GM19452 (cell line): ENCODE results near the gene PHPT1.
"Not testable (repeated sequence)": the region's sequence is repeated elsewhere in the genome, so short reads cannot be mapped to it uniquely, and the experiment has no call there.

Experiments used
- ATAC-seq: cut with Tn5 transposase; IDR thresholded peaks from one replicate; pipeline ENCODE4 v1.9.1; 2021; ENCODE audit not compliant: unreplicated experiment

The PHPT1 gene

DNA sequence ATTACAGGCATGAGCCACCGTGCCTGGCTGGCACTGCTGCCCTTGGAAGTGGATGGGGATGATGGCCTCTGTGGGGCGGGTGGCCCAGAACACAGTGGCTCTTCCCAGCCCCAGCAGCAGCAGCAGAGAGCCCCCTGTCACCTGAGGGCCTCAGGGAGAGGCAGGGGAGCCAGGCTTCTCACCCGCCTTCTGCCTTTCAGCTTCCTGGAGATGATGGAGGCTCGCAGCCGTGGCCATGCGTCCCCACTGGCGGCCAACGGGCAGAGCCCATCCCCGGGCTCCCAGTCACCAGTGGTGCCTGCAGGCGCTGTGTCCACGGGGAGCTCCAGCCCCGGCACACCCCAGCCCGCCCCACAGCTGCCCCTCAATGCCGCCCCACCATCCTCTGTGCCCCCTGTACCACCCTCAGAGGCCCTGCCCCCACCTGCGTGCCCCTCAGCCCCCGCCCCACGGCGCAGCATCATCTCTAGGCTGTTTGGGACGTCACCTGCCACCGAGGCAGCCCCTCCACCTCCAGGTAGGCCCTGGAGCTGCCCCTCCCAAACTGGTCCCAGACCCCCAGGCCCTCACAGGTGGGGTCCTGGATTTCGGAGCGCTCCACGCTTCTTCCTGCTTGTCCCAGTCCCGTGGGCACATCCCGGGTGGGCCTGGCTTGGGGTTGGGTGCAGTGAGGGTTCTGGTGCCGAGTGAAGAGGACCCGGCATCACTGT, 11.9 kb upstream of the PHPT1 start:
- no peak for ATAC-seq

DNA sequence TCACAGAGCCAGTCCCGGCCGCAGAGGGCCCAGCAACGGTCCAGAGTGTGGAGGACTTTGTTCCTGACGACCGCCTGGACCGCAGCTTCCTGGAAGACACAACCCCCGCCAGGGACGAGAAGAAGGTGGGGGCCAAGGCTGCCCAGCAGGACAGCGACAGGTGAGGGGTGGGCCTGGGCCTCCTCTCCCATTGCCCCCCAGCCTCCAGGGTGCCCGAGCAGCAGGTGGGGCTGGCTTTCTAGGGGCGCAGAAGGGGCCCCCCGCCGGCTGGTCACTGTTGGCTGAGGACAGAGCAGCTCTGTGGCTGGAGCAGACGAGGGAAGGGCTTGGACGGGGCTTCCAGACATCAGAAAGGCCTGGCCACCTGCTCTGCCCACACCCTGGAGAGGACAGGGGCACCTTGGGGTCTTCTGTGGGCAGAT, 11.3 kb upstream of the PHPT1 start:
- ATAC-seq: not testable (repeated sequence)

DNA sequence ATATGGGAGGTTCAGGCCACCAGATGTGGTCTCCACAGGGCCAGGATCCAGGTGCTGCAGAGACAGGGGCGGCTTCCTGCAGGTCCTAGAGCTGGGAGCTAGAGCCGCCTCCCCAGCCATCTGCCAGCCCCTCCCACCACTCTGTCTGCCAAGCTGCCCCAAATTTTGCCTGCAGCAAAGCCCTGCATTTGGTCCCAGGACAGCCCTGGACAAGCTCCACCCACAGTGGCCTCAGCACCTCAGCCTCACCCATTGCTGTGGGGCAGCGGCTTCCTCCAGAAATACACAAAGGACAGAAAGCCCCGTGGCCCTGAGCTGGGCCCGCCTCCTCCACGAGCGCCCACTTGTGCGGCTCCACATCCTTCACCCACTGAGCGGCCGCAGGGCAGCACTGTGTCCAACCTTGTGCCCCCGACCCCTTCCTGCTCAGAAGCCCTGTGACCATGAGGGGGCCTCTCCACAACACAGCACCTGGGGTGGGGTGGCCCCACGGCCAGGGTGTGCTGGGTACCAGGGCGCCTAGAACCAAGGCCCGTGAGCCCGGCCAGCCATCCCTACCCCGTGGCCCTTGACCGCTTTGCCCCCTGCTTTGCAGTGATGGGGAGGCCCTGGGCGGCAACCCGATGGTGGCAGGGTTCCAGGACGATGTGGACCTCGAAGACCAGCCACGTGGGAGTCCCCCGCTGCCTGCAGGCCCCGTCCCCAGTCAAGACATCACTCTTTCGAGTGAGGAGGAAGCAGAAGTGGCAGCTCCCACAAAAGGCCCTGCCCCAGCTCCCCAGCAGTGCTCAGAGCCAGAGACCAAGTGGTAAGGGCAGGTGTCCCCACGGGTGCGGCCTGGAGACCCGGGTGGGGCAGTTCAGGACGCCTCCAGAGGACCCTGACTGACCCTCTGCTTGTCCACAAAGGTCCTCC, 10.6 kb upstream of the PHPT1 start:
- no peak for ATAC-seq

DNA sequence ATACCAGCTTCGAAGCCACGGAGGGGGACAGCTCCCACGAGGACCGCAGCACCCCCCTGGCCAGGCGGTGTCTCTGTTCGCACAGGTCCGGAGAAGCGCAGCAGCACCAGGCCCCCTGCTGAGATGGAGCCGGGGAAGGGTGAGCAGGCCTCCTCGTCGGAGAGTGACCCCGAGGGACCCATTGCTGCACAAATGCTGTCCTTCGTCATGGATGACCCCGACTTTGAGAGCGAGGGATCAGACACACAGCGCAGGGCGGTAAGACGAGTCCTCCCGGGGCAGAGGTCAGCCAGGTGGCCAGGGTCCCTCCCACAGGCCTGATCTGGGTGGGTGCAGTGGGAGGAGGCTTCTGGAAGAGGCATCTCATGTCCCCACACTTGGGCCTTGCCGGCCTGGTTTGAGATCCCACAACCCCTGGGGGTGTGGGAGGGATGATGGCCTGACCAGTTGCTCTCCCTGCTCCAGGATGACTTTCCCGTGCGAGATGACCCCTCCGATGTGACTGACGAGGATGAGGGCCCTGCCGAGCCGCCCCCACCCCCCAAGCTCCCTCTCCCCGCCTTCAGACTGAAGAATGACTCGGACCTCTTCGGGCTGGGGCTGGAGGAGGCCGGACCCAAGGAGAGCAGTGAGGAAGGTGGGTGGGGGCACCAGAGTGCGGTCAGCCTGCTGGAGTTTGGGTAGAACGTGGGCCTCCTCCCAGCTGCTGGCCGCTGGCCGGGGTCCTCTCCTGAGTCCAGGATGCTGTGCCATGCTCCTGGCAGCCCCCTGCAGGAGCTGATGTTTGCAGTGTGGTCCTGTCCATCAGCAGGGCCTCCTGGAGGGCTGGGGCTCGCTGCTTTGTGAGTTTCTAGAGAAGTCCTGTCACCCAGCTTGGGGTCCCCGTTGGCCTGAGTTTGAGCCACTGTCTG, 9.7 kb upstream of the PHPT1 start:
- no peak for ATAC-seq

DNA sequence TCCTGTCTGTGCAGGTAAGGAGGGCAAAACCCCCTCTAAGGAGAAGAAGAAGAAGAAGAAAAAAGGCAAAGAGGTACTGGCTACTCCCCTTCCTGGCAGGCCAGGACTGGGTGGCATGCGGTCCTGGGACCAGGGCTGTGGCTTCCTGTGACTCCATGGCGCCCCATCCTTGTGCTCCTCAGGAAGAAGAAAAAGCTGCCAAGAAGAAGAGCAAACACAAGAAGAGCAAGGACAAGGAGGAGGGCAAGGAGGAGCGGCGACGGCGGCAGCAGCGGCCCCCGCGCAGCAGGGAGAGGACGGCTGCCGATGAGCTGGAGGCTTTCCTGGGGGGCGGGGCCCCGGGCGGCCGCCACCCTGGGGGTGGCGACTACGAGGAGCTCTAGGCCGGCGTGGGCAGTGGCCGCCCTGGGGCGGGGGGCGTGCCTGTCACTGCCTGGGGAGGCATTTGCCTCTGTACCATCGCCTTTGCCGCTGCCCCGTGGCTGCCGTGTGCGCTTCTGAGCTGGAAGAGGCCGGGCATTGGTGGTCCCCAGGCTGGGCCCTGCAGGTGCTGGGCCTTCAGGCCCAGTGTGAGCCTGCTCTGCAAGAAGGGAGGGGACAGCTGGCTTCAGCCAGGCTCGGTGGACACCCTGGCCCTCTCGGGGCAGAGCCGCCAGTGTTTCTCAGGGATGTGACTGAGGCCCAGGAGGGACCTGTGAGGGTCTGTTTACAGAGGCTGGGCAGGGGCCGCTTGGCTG, 8.9 kb upstream of the PHPT1 start:
- no peak for ATAC-seq

DNA sequence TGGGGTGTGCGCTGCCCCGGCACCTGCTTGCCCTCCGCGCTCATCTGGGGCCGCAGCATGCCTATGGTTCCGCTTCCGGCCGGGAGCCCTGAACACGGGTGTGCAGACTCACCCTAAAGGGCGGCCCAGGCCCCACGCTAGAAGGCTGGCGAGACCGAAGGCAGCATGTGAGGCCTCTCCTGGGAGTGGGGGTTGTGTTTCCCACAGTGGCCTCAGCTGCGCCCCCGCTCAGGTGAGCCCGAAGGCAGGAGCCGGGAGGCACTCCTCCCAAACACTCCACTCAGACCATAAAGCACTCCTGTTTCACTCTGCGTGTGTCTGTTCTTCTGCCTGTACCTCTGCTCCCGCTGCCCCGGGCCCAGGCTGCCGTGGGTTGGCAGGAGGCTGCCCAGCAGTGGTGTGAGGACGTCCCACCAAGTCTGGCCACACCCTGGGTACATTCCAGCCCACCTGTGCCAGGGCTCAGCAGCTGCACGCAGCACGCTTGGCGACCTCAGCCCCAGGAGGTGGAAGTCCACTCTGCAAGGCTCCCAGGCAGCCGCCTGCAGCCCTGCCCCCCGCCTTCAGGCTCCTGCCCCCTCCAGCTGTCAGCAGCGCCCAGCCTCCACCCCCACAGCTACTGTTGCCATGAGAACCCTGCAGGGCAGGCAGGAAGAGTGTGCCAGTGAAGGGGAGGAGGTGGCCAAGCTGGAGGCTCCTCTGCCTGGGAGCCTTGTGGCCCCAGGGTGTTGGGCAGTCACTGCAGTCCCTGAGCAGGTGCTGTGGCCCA, 8.1 kb upstream of the PHPT1 start:
- ATAC-seq: no peak

DNA sequence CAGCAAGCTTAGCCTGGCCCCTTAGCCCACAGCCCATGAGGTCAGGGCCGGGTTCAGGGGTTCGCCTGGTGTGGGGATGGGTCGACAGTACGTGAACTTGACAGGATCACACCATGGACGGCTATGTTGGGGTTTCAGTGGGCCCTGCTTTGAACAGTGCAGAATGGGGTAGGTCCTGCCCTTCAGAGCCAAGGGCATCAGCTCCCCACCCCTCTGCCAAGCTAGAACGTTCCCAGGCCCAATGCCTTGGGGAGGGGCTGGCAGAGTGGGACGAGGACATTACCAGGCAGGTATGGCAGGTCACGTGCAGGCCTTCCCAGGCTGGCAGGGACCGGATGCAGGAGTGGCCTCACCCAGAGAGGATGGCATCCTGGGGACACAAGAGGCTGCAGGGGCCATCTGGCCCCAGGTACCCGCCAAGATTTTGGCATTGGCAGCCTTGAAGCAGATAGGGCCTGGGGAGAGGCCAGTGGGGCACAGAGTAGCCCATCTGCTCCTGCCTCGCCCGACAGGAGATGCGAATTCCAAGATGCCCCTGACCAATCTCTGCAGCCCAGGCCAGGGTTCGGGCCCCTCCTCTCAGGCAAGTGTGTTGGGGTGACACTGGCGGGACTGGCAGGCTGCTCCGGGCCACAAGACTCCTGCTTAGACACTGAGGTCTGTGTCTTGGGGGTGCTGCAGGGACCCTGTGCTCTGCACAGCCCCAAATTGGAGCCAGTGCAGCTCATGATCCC, 7.4 kb upstream of the PHPT1 start:
- ATAC-seq: not testable (repeated sequence)

DNA sequence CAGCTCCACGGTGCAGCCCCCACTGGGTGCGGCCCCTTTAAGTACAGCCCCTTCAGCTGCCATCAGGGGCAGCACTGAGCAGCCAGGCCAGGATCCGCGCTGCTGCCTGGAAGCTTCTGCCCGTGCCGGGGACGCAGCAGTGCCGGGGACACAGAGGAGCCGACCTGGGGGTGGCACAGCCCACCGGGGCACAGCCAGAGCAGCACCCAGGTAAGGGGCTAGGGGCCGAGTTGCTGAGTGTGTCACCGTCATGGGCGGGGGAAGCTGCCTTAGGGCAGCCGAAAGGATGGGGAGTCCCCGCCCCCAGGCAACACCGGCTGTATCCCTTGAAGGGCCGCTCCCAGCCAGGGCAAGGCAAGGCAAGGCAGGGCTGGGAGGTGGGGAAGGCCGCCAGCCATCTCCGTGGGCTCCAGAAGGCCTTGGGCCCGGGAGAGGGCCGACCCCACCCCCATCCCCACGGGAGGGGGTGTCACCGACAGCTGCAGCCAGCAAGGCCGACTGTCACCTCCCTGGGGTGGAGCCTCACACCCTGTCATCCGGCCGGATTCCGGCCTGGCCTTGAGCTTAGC, 6.7 kb upstream of the PHPT1 start, which contains the start of gene AJM1:
TSS of gene AJM1 (plus strand) at position 99 of the 569 bp plus-strand sequence. CDS start 1,937 bp downstream, outside the sequence.
- peak; percentile 68 for ATAC-seq

DNA sequence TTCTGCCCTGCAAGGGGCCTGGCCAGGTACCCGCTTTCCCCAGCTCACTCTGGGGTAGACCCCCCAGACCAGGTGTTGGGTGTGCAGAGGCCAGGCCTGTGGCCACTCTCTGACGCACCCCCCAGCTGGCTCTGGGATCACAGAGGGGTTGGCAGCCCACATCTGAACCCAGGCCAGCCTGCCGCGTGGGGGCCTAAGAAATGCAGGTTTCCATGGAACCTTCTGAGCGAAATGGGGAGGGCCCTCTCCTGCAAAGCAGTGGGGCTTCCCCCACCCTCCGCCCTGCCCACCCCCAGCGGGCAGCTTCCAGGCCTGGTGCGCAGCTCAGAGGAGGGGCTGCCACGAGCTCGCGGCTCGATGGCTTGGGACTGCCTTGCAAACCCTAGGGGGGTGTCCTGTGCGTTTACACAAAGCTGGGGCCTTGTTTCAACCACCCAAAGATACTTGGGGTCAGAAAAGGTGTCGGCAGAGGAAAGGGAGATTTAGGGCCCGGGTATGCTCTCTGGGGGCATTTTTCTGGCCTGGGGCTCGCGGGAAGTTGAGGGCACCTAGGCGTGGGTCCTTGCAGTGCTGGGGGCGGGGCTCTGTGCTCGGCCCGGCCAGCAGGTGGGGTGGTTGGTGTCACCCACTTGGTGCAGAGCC, 5.9 kb upstream of the PHPT1 start:
- ATAC-seq: not testable (repeated sequence)

DNA sequence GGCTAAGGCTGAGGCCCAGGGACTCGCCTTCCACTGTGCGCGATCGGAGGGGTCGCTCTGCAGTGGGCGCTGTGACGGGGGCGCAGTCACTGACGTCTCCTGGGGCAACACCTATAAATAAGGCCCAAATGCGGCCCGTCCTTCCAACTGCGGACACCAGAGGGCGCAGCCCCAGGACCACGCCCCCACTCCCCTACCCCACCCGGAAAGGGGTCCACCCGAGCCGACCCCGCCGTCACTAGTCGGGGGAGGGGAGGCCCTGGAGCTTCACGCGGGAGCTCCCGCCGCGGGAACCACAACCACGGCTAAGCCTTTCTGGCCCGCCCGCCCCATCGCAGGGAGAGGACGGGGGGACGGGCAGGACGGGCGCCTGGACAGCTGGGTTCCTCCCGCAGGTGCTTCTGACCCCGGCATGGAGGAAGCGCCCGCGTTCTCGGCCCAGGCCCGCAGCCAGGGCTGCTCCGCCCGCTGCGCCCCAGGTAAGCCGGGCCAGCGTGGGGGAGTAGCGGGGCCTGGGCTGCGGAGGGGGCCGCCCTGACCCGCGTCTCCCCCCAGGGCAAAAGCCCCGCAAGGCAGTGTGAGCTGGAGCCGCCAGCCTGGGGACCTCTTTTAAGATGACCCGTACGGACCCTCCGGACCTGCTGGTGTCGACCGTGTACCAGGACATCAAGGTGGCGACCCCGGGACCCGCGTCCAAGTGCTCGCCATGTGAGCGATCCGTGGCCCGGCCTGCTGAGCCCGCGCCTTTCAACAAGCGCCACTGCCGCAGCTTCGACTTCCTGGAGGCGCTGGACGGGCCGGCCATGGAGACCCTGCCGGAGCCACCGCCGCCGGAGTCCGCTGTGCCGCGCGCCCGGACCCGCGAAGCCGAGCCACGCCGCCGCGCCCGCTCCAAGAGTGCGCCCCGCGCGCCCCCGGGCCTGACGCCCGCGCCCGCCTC, 5.1 kb upstream of the PHPT1 start:
- ATAC-seq: not testable (repeated sequence)

DNA sequence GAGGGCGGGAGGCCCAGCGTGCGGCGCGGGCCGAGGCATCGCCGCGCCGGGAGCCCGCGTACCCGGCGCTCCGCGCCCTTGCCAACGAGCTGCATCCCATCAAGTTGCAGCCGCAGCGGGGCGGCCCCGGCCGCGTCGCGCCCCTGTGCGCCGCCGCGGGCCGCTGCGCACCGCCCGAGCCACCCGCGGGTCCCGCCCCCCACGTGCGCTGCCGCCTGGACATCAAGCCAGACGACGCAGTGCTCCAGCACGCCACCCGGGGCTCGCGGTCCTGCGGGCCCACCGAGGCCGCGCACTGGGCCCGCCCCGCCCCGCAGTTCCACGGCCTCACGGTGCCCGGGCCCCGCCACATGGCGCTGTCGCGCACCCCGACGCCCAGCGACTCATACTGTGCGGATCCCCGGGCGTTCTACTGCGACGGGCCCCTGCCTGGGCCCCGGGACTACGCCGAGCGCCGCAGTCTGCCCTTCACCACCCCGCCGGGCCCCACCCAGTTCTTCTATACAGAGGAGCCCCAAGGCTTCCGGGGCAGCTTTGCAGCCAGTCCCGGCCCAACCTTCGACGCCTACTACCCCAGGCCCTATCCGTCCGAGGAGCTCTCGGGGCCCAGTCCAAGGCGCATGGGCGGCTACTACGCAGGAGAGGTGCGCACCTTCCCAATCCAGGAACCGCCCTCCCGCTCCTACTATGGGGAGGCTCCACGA, 4.3 kb upstream of the PHPT1 start:
- ATAC-seq: no peak

DNA sequence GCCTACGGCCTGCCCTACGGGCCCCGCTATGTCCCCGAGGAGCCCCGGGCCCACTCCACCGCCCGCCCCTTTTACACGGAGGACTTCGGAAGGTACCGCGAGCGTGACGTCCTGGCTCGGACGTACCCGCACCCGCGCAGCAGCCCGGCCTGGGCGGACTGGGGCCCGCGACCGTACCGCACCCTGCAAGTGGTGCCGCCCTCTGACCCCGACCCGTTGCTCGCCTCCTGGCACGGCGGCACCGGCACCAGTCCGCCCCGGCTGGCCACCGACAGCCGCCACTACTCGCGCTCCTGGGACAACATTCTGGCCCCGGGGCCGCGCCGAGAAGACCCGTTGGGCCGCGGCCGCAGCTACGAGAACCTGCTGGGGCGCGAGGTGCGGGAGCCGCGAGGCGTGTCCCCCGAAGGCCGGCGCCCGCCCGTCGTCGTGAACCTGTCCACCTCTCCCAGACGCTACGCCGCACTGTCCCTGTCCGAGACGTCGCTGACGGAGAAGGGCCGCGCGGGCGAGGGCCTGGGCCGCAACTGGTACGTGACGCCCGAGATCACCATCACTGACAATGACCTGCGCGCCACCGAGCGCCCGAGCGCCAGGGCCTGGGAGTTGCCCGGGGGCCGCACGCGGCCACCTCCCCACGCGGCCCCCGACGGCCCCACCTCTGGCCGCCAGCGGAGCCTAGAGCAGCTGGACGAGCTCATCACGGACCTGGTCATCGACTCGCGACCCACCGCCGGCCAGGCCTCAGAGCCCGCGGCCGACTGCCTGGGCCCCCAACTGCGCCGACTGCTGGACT, 3.5 kb upstream of the PHPT1 start:
- no peak for ATAC-seq

DNA sequence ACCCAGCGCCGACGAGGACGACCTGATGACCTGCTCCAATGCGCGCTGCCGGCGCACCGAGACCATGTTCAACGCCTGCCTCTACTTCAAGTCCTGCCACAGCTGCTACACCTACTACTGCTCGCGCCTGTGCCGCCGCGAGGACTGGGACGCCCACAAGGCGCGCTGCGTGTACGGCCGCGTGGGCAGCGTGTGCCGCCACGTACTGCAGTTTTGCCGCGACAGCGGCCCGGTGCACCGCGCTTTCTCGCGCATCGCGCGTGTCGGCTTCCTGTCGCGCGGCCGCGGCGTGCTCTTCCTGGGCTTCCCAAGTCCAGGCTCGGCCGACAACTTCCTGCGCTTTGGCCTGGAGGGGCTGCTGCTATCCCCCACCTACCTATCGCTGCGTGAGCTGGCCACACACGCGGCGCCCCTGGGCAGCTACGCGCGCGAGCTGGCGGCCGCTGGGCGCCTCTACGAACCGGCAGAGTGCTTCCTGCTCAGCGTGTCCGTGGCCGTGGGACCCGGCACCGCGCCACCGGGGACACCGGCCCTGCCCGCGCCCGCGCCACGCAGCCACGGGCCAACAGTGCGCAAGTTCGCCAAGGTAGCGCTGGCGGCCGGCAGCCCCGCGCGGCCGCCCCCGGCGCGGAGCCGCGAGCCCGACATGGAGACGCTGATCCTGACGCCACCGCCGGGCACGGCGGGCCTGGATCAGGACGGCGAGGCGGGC, 2.7 kb upstream of the PHPT1 start:
- ATAC-seq: no peak

DNA sequence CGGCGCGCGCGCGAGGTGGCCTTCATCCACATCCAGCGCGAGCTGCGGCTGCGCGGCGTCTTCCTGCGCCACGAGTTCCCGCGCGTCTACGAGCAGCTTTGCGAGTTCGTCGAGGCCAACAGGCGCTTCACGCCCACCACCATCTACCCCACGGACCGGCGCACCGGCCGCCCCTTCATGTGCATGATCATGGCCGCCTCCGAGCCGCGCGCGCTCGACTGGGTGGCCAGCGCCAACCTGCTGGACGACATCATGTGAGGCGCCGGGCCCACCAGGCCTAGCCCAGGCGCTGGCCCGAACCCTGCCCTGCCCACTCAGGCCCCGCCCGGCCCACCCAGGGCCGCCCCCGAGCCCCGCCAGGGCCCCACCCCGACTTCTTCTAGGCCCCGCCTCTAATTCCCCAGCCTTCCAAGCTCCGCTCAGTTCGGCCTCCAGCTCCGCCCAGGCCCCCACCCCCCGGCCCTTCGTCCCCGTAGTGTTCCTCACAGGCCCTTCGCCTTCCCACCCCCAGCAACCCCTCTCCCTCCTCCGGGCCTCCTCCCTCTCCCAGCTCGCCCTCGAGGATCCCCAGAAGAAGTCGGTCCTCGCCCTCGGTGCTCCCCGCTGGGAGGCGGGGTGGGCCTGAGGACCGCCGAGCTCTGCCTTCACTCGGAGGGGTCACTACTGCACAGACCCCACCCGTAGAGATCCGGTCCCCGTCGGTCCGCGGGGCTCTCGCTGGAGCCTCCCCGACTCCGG, 2.0 kb upstream of the PHPT1 start:
- no peak for ATAC-seq
